GM19025 (cell line): ENCODE measurements around the gene ACER3.
"Not testable (repeated sequence)": the region's sequence is repeated elsewhere in the genome, so short reads cannot be mapped to it uniquely, and the experiment has no call there.

Experiments
- ATAC-seq: cut with Tn5 transposase; IDR thresholded peaks from one replicate; pipeline ENCODE4 v1.9.1; 2021; ENCODE audit warnings: mild to moderate bottlenecking, low read depth, moderate library complexity; ENCODE audit not compliant: unreplicated experiment

ACER3 gene

DNA sequence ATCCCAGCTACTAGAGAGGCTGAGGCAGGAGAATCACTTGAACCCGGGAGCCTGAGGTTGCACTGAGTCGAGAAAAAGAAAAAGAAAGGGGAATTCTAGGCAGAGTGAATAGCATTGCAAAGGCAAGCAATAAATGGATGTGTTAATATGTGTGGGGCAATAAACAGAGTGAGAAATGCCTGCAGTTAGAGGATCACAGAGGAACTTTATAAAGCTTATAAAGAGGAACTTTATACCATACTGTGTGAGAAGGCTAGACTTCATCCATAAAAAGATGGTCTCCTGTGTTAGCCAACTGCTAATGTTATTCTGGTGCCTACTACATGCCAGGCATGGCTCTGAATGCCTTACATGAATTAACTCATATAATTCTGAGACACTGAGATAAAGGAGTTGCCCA is 174.3 kb downstream of the ACER3 start:
- ATAC-seq = no peak

- ATAC-seq = no peak
Measured at GRCh38 chr11:77035580-77035979, 174.9 kb downstream of the ACER3 start.

- no peak for ATAC-seq
Measured at GRCh38 chr11:77036398-77036797, 175.7 kb downstream of the ACER3 start.

GRCh38 chr11:77037057-77037456 is 176.3 kb downstream of the ACER3 start:
- ATAC-seq = no peak

DNA sequence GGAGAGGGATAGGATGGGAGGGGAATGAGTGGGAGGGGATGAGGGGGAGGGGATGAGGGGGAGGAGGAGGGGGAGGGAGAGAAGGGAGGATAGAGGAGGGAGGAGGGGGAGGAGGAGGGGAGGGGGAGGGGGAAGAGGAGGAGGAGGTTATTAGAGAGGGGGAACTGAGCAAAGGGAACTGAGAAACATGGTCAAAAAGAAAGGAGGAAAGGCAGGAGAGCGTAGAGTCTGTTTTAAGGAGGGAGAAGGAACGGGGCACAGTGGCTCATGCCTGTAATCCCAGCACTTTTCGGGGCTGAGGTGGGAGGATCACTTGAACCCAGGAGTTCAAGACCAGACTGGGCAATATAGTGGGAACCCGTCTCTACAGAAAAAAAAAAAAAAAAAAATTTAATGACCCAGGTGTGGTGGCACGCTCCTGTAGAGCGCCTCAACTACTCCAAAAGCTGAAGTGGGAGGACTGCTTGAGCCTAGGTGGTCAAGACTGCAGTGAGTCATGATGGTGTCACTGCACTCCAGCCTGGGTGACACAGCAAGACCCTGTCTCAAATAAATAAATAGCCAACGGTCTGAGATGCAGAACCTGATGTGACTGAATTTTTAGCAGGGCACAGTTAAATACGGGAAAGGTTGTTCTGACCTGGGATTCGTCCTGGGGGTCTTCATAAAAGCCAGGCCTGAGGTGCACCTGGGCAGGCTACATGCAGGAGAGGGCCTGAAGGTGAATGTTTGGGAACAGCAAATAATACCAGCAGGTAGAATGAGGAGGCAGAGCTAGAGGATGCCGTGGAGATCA is 177.5 kb downstream of the ACER3 start:
- no peak for ATAC-seq

- no peak for ATAC-seq
Measured at GRCh38 chr11:77038825-77039326, 178.2 kb downstream of the ACER3 start.

DNA sequence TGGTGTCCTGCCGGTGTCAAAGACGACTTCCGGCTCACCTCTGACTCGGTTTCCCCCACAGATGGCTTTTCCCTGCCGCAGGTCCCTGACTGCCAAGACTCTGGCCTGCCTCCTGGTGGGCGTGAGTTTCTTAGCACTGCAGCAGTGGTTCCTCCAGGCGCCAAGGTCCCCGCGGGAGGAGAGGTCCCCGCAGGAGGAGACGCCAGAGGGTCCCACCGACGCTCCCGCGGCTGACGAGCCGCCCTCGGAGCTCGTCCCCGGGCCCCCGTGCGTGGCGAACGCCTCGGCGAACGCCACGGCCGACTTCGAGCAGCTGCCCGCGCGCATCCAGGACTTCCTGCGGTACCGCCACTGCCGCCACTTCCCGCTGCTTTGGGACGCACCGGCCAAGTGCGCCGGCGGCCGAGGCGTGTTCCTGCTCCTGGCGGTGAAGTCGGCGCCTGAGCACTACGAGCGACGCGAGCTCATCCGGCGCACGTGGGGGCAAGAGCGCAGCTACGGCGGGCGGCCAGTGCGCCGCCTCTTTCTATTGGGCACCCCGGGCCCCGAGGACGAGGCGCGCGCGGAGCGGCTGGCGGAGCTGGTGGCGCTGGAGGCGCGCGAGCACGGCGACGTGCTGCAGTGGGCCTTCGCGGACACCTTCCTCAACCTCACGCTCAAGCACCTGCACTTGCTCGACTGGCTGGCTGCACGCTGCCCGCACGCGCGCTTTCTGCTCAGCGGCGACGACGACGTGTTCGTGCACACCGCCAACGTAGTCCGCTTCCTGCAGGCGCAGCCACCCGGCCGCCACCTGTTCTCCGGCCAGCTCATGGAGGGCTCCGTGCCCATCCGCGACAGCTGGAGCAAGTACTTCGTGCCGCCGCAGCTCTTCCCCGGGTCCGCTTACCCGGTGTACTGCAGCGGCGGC is 179.0 kb downstream of the ACER3 start:
- ATAC-seq = no peak

DNA sequence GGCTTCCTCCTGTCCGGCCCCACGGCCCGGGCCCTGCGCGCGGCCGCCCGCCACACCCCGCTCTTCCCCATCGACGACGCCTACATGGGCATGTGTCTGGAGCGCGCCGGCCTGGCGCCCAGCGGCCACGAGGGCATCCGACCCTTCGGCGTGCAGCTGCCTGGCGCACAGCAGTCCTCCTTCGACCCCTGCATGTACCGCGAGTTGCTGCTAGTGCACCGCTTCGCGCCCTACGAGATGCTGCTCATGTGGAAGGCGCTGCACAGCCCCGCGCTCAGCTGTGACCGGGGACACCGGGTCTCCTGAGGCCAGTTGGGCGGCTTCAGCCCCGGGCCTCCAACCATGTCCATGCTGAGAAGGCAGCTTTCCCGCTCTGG is 179.7 kb downstream of the ACER3 start:
- ATAC-seq = no peak

GRCh38 chr11:77040889-77041288 is 180.2 kb downstream of the ACER3 start:
- ATAC-seq = no peak

GRCh38 chr11:77042111-77042726 is 181.5 kb downstream of the ACER3 start:
- ATAC-seq = no peak

GRCh38 chr11:77044356-77044755 is 183.6 kb downstream of the ACER3 start:
- ATAC-seq = no peak

DNA sequence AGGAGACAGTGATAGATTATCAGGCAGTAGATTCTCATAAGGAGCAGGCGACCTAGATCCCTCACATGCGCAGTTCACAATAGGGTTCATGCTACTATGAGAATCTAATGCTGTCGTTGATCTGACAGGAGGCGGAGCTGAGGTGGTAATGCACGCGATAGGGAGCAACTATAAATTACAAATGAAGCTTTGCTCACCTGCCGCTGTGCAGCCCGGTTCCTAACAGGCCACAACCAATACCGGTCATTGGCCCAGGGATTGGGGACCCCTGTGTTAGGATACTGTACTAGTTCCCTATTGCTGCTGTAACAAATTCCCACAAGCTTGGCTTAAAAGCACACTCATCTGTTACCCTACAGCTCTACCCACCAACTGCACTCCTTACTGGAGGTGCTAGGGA is 184.2 kb downstream of the ACER3 start:
- no peak for ATAC-seq

DNA sequence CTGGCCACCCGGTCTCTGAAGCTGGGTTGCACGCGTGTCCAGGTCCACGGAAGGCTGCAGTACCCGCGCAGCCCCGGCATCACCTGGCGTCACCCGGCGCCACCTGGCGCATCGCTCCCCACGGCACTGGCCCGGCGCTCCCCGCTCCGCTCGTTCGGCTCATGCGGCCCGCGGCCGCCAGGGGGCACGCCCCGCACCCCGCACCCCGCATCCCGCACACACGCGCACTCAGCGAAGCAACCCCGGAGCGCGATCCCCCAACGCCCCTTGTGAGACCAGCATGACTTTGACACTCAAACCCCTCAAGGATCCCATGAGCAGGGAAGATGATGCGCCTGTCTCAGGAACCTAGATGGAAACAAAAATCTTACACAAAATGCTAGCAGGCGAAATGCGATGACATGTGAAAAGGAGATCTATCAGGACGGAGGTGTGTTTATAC is 185.4 kb downstream of the ACER3 start:
- ATAC-seq = peak; percentile 41

GRCh38 chr11:77047007-77047927 is 186.5 kb downstream of the ACER3 start:
- ATAC-seq = peak; percentile 71

GRCh38 chr11:77047928-77048446 is 187.3 kb downstream of the ACER3 start:
- not testable (repeated sequence) for ATAC-seq

- ATAC-seq = no peak
Measured at GRCh38 chr11:77049026-77049425, 188.3 kb downstream of the ACER3 start.

- no peak for ATAC-seq
Measured at GRCh38 chr11:77051511-77051910, 190.8 kb downstream of the ACER3 start.

- no peak for ATAC-seq
Measured at GRCh38 chr11:77052518-77052917, 191.8 kb downstream of the ACER3 start.

DNA sequence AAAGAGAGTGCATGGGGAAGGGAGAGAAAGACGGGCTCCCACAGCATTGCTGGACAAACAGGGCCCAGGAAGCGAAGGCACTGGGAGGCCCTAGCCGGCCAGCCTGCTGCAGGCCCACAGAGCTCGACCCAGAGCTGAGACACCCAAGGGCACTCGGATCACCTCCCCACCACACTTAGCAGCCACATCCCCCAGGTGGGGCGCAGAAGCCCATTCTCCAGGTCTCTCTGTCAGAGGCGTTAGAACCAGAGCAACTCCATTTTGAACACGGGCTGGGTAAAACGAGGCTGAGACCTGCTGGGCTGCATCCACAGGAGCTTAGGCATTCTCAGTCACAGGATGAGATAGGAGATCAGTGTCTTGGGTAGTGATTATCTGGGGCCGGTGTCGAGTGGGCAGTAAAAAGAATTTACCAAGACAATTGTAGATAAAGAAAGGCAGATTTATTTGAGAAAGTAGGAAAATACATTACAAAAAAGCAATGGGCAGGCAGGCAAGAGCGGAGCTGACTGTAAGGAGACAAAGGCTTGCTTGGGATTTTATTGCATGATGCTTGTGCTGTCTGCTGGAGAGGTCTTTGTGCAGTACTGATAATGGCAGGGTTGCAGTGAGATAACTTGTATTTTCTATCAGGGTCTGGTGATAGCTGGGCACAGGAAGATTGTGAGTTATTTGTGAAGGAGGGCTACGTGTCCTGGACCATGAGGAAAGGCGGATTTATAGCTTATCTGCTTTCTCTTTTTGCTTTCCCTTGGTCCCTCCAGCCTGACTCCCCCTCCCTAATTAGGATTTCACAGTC is 192.7 kb downstream of the ACER3 start:
- no peak for ATAC-seq
